HepG2 (cell line): ENCODE data around the gene POLRMT. TPM values are rescaled to one million over a fixed set of nuclear protein-coding genes. Genes with fewer than 3 reads are reported as not detected.

ENCODE experiments used
- ATAC-seq: fragments of 200-7000 bp; cut with Tn5 transposase; 3 replicates; pipeline ENCODE4 v1.9.1; 2020; ENCODE audit warnings: mild to moderate bottlenecking, moderate library complexity
- BruUV-seq: library from RNA; stranded (reverse); fragments of 400-500 nt; replicated peaks from 2 replicates; lab custom pipeline; 2021; lab: Mats Ljungman, UMichigan
- CTCF ChIA-PET: fragments of 300-600 bp; formaldehyde crosslinking; extraction: SDS; loops from one replicate; lab custom pipeline; 2021; ENCODE audit warnings: low total read pairs, inconsistent platforms, low intra/inter-chr PET ratio; lab: Yijun Ruan, JAX
- POLR2A ChIA-PET: fragments of 350-600 bp; sonication (Branson Sonifier 250); formaldehyde crosslinking; loops from one replicate; lab custom pipeline; 2020; ENCODE audit warnings: antibody characterized with exemption, inconsistent platforms; lab: Yijun Ruan, JAX
- DNase-seq: peaks from one replicate; pipeline ENCODE4 v3.0.0-alpha.2; 2015; ENCODE audit warnings: low spot score
- FAIRE-seq: peaks from 3 replicates; lab custom pipeline; 2011; peaks lifted over from hg19 to GRCh38; lab: Jason Lieb, UNC
- H2AFZ ChIP-seq: one replicate; pipeline ENCODE4 v1.6.1; 2011; ENCODE audit warnings: low read length, inconsistent platforms
- H3K27ac ChIP-seq: fragments of 300-600 bp; 3 replicates; pipeline ENCODE4 v1.8.0; 2011; ENCODE audit warnings: mixed run types, mild to moderate bottlenecking, mixed read lengths, low read length, inconsistent platforms; ENCODE audit not compliant: insufficient read depth; ENCODE audit errors: extremely low read length
- H3K27me3 ChIP-seq, 2 experiments: fragments of 200-600 bp in 1 of 2; 2 replicates in 1 of 2; 3 replicates in 1 of 2; pipeline versions ENCODE4 v1.6.0 to v1.8.0; 2011; ENCODE audit warnings: low read length in 2 of 2, mild to moderate bottlenecking in 2 of 2, moderate library complexity in 2 of 2, inconsistent platforms in 1 of 2; ENCODE audit not compliant: insufficient read depth in 2 of 2, control insufficient read depth in 1 of 2
- H3K36me3 ChIP-seq, 2 experiments: fragments of 200-600 bp in 1 of 2; replicated peaks in 1 of 2; 2 replicates in 1 of 2; 3 replicates in 1 of 2; pipeline versions ENCODE4 v1.5.1 to v1.8.0; 2011; ENCODE audit warnings: low read length in 2 of 2, inconsistent platforms in 1 of 2; ENCODE audit not compliant: insufficient read depth in 2 of 2, control insufficient read depth in 1 of 2
- H3K4me1 ChIP-seq: 2 replicates; pipeline ENCODE4 v1.5.1; 2012; ENCODE audit warnings: low read length, inconsistent platforms; ENCODE audit not compliant: insufficient read depth
- H3K4me2 ChIP-seq: 2 replicates; pipeline ENCODE4 v1.6.0; 2011; ENCODE audit warnings: low read depth, low read length, inconsistent platforms
- H3K4me3 ChIP-seq, 3 experiments: fragments of 200-600 bp in 1 of 3; sonication (generic), shearing (Covaris generic) in 1 of 3; replicated peaks in 1 of 3; 2 replicates each; pipeline ENCODE4 v1.5.1; 2011 to 2016; ENCODE audit warnings: low read length in 3 of 3, inconsistent platforms in 2 of 3, low read depth in 2 of 3, mild to moderate bottlenecking in 2 of 3, control low read depth in 1 of 3, mixed read lengths in 1 of 3; ENCODE audit not compliant: insufficient read depth in 1 of 3
- H3K79me2 ChIP-seq: one replicate; pipeline ENCODE4 v1.6.1; 2011; ENCODE audit warnings: low read length, inconsistent platforms; ENCODE audit not compliant: insufficient read depth
- H3K9ac ChIP-seq: 2 replicates; pipeline ENCODE4 v1.6.0; 2011; ENCODE audit warnings: mild to moderate bottlenecking, low read depth, low read length, inconsistent platforms; ENCODE audit not compliant: insufficient read depth
- H3K9me3 ChIP-seq: 2 replicates; pipeline ENCODE4 v1.5.1; 2012; ENCODE audit warnings: mild to moderate bottlenecking, low read length
- H4K20me1 ChIP-seq: 2 replicates; pipeline ENCODE4 v1.6.0; 2011; ENCODE audit warnings: inconsistent platforms, mild to moderate bottlenecking, low read length, moderate library complexity; ENCODE audit not compliant: insufficient read depth
- AGO1 ChIP-seq: fragments of 200-400 bp; formaldehyde crosslinking; IDR thresholded peaks from 2 replicates; pipeline ENCODE4 v1.6.1; 2017; ENCODE audit warnings: mild to moderate bottlenecking, low read depth, low read length, moderate library complexity; ENCODE audit not compliant: poor library complexity, severe bottlenecking
- AKAP8 ChIP-seq: sonication (generic); formaldehyde crosslinking; IDR thresholded peaks from 2 replicates; pipeline ENCODE4 v1.5.1; 2020; ENCODE audit warnings: mild to moderate bottlenecking, missing genetic modification reagents
- POLR2AphosphoS5 ChIP-seq: IDR thresholded peaks from 2 replicates; pipeline ENCODE4 v1.6.1; 2012; ENCODE audit warnings: low read depth, low read length
- SCMH1 ChIP-seq: sonication (generic); formaldehyde crosslinking; IDR thresholded peaks from 2 replicates; pipeline ENCODE4 v1.9.0; 2021; ENCODE audit warnings: missing genetic modification reagents, mild to moderate bottlenecking, borderline replicate concordance
- SIN3A ChIP-seq: IDR thresholded peaks from 2 replicates; pipeline ENCODE4 v1.6.1; 2011; ENCODE audit warnings: low read depth, mild to moderate bottlenecking, control low read depth, low read length, borderline replicate concordance
- TBX2 ChIP-seq: sonication (generic); formaldehyde crosslinking; IDR thresholded peaks from 2 replicates; pipeline ENCODE4 v1.5.0; 2020; ENCODE audit warnings: missing genetic modification reagents, mild to moderate bottlenecking, borderline replicate concordance
- UBTF ChIP-seq: sonication (generic); formaldehyde crosslinking; IDR thresholded peaks from 2 replicates; pipeline ENCODE4 v1.4.0; 2020; ENCODE audit warnings: mild to moderate bottlenecking, missing genetic modification reagents
- ZKSCAN8 ChIP-seq: IDR thresholded peaks from 2 replicates; pipeline ENCODE4 v1.6.1; 2016; ENCODE audit warnings: borderline replicate concordance, missing genetic modification reagents, missing compliant biosample characterization
- ZNF691 ChIP-seq: sonication (generic); formaldehyde crosslinking; IDR thresholded peaks from 2 replicates; pipeline ENCODE4 v1.4.0; 2020; ENCODE audit warnings: missing genetic modification reagents, low read depth, mild to moderate bottlenecking, borderline replicate concordance
- ZNF775 ChIP-seq: sonication (generic); formaldehyde crosslinking; IDR thresholded peaks from 2 replicates; pipeline ENCODE4 v1.4.0; 2020; ENCODE audit warnings: missing genetic modification reagents, mild to moderate bottlenecking, moderate library complexity, borderline replicate concordance
- WGBS: methylation state at CpG from one replicate; pipeline ENCODE4 v1.1.6; 2017; ENCODE audit warnings: low lambda C conversion rate; 5-methylcytosine and 5-hydroxymethylcytosine counted together
- in situ Hi-C: cut with HindIII; loops from 2 replicates; pipeline ENCODE4 v1.10.0; 2017; ENCODE audit warnings: low pct_unique_long_range_greater_than_20kb; ENCODE audit not compliant: extremely low pct_ligation_motif_present
- intact Hi-C: fragments of 100-400 bp; cut with micrococcal nuclease; formaldehyde crosslinking; loops from one replicate; pipeline ENCODE4 v1.10.0; 2022; ENCODE audit not compliant: unreplicated experiment
- polyA plus RNA-seq, 8 experiments: library from polyadenylated mRNA; depleted of rRNA in 3 of 8; stranded (reverse) in 7 of 8; unstranded in 1 of 8; fragments of >200 nt; fragmentation: Illumina TruSeq in 4 of 8; extraction: Trizol in 4 of 8; gene quantifications; 2 replicates each; pipeline versions ENCODE4 v1.2.1 to v1.2.3, GENCODE V29; 2011 to 2016; ENCODE audit warnings: low read depth in 4 of 8, missing spikeins in 1 of 8, mixed read lengths in 1 of 8; ENCODE audit not compliant: insufficient read depth in 1 of 8
- total RNA-seq, 5 experiments: library from RNA; depleted of rRNA; stranded (reverse); fragments of >200 nt; fragmentation: Illumina TruSeq; extraction: Trizol; gene quantifications; 2 replicates each; pipeline ENCODE4 v1.2.3, GENCODE V29; 2016; ENCODE audit warnings: low read depth in 1 of 5
- TF ChIP-seq, protein P1 (sequence below): IDR thresholded peaks from 2 replicates; pipeline ENCODE4 v1.6.1; 2016; ENCODE audit warnings: mild to moderate bottlenecking
- TF ChIP-seq, protein P2 (sequence below): sonication (generic); formaldehyde crosslinking; IDR thresholded peaks from 2 replicates; pipeline ENCODE4 v1.4.0; 2020; ENCODE audit warnings: low read depth, missing genetic modification reagents

Gene POLRMT
- total and polyA plus RNA-seq, 2 of the 13 experiments (the other 11 are each of a cell fraction or from before 2014, with no cell fraction given), result 78.0 to 101 TPM

DNA sequence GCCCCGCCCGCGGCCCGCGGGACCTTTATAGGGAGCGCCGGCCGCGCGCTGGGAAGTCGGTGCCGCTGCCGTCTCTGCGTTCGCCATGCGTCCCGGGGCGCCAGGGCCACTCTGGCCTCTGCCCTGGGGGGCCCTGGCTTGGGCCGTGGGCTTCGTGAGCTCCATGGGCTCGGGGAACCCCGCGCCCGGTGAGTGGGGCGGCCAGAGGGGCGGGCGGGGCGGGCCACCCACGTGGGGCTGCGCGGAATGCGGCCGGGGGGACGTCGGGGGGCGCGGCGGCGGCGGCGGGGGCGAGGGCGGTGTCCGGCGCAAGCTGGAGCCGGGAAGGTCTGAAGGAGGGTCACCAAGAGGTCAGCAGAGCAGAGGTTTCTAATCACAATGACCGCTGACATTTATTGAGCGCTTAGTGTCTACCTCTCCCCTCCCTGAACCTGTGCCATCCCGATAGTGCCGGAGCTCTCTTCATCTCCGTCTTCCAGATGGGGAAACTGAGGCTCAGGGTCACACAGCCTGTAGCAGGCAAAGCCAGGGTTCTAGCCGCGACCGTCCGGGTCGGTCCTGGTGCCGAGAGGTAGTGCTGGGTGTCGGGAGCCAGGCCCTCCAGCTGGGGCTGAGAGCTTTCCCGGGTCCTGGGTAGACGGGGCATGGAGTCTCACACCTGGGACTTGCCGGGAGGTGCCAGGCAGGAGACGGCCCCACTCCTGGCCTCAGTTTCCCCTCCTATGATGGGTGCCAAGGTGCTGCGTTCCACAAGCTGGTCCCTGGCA is 43.2 kb upstream of the POLRMT start, which contains the start of gene FSTL3:
FSTL3 (plus strand) TSS at position 54 of the 767 bp plus-strand sequence; CDS start at position 86, 32 bp downstream.
- Histone ChIP-seq H3K27ac (no peak within 1 kb of the TSS), H2AFZ (no peak within 1 kb of the TSS), H3K4me1 (peaks cover 75% of the 10 kb centered on the region), H4K20me1 (no peaks in the 10 kb centered on the region), H3K36me3 (no peaks in the 10 kb centered on the region), H3K4me3 (peak within 1 kb of the TSS; percentile 54 to 76 (median 69)), H3K9me3 (no peaks in the 10 kb centered on the region), H3K9ac (peak within 1 kb of the TSS; percentile 52), H3K79me2 (no peaks in the 10 kb centered on the region), H3K27me3 (peaks cover 0 to 7% of the 10 kb centered on the region in 2 experiments; a peak in 1 of 5 replicates), H3K4me2 (peak within 1 kb of the TSS; percentile 88)
- no peak for FAIRE-seq
- POLR2A ChIA-PET, result interaction anchor here (1.0 to 5.3 kb wide), 6 partner anchors 13 to 76 kb away, joined by 3 to 27 read pairs (median 7); partner anchors contain the start of genes PALM and RNF126
- ATAC-seq, result no peak
- BruUV-seq, result TSS peak; percentile 71
- in situ Hi-C loops, result no loop called here
- intact Hi-C loops, result no loop called here
- 0% methylated on average over 11 of the region's 63 CpGs for WGBS
- CTCF ChIA-PET, result no interaction called here
- DNase-seq, result no peak
- TF ChIP-seq ZNF775 (CRISPR knock-in tag) (no peak), AKAP8 (CRISPR knock-in tag) (peak; percentile 97), TBX2 (CRISPR knock-in tag) (0 out of 2 replicates have a peak, but pooled peaks have one; percentile 20), ZKSCAN8 (CRISPR knock-in tag) (peak; percentile 98), POLR2AphosphoS5 (0 out of 2 replicates have a peak, but pooled peaks have one; percentile 34), UBTF (CRISPR knock-in tag) (0 out of 2 replicates have a peak, but pooled peaks have one; percentile 40), ZNF691 (CRISPR knock-in tag) (0 out of 2 replicates have a peak, but pooled peaks have one; percentile 22), AGO1 (peak; percentile 88), SIN3A (0 out of 2 replicates have a peak, but pooled peaks have one; percentile 33), SCMH1 (no peak)
- TF ChIP-seq, protein P1, sequence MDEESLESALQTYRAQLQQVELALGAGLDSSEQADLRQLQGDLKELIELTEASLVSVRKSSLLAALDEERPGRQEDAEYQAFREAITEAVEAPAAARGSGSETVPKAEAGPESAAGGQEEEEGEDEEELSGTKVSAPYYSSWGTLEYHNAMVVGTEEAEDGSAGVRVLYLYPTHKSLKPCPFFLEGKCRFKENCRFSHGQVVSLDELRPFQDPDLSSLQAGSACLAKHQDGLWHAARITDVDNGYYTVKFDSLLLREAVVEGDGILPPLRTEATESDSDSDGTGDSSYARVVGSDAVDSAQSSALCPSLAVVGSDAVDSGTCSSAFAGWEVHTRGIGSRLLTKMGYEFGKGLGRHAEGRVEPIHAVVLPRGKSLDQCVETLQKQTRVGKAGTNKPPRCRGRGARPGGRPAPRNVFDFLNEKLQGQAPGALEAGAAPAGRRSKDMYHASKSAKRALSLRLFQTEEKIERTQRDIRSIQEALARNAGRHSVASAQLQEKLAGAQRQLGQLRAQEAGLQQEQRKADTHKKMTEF (CRISPR knock-in tag), result 0 out of 2 replicates have a peak, but pooled peaks have one; percentile 20
- TF ChIP-seq, protein P2, sequence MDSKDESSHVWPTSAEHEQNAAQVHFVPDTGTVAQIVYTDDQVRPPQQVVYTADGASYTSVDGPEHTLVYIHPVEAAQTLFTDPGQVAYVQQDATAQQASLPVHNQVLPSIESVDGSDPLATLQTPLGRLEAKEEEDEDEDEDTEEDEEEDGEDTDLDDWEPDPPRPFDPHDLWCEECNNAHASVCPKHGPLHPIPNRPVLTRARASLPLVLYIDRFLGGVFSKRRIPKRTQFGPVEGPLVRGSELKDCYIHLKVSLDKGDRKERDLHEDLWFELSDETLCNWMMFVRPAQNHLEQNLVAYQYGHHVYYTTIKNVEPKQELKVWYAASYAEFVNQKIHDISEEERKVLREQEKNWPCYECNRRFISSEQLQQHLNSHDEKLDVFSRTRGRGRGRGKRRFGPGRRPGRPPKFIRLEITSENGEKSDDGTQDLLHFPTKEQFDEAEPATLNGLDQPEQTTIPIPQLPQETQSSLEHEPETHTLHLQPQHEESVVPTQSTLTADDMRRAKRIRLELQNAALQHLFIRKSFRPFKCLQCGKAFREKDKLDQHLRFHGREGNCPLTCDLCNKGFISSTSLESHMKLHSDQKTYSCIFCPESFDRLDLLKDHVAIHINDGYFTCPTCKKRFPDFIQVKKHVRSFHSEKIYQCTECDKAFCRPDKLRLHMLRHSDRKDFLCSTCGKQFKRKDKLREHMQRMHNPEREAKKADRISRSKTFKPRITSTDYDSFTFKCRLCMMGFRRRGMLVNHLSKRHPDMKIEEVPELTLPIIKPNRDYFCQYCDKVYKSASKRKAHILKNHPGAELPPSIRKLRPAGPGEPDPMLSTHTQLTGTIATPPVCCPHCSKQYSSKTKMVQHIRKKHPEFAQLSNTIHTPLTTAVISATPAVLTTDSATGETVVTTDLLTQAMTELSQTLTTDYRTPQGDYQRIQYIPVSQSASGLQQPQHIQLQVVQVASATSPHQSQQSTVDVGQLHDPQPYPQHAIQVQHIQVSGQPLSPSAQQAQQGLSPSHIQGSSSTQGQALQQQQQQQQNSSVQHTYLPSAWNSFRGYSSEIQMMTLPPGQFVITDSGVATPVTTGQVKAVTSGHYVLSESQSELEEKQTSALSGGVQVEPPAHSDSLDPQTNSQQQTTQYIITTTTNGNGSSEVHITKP (CRISPR knock-in tag), result no peak
